ENCODE results near the gene RXFP1.

GRCh38 chr4:158688813-158689212 lies 167.1 kb downstream of the RXFP1 start:
- TF ChIP-seq CTCF (IDR thresholded peaks at IDR 0.05; ENCODE audit: insufficient read depth, low read length, poor library complexity, severe bottlenecking) (no peak), EZH2phosphoT487 (conservative IDR thresholded peaks at IDR 0.05; ENCODE audit: low read length) (no peak)

Data from SU-DHL-6 (cell line).